ENCODE results near the gene LIN9.
"Not testable (repeated sequence)": the region's sequence is repeated elsewhere in the genome, so short reads cannot be mapped to it uniquely, and the experiment has no call there.

LIN9 gene

DNA sequence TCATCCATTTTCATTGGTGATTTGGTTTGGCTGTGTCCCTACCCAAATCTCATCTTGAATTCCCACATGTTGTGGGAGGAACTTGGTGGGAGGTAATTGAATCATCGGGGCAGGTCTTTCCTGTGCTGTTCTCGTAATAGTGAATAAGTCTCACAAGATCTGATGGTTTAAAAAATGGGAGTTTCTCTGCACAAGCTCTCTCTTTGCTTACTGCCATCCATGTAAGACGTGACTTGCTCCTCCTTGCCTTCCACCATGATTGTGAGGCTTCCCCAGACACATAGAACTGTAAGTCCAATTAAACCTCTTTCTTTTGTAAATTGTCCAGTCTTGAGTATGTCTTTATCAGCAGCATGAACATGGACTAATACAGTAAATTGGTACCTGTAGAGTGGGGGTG lies 31.1 kb upstream of the LIN9 start:
- not testable (repeated sequence) for H3K4me3 Mint-ChIP-seq

DNA sequence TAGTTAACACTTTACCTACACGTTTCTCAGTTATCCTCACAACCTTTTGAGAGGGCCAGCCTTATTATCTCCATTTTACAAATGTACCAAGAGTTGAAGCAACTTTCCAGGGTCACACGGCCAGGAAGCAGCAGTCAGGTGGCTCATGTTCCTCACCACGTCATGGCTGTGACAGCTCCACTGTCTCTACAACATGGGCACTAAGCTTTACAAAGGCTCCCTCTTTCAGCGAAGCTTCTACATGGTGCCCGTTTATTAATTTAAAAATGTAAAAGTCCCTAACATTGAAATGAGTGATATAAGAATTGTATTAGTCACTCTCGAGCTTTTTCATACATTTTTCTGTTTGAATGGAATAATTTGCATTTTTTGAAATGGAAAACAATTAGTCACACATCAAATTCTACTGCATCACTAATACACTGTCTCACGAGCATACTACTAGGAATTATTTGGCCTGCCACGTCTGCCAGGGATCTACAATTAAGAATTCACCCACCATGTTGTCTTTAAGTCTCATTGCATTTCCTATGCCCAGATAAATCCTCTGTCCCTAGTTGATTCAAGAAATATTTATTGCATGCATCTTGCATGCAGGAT lies 28.4 kb upstream of the LIN9 start:
- peaks cover 1% of the 10 kb centered on the region for H3K36me3 Mint-ChIP-seq (ENCODE audit: insufficient read depth)
- peaks cover 6% of the 10 kb centered on the region for H3K4me1 Mint-ChIP-seq
- peaks cover 18% of the 10 kb centered on the region for H3K27me3 Mint-ChIP-seq
- no peak overlapping the region for H3K4me3 Mint-ChIP-seq
- DNase-seq (ENCODE audit: low spot score in 2 of 2) (no peak), ATAC-seq (replicated peaks; ENCODE audit: extremely low read depth, poor library complexity, severe bottlenecking) (no peak)
- no peak overlapping the region for H3K27ac Mint-ChIP-seq (ENCODE audit: low read depth)
- H3K9me3 Mint-ChIP-seq, result no peaks in the 10 kb centered on the region

More for the DNA sequence above, 31.1 kb upstream of the LIN9 start:
- ATAC-seq (replicated peaks; ENCODE audit: extremely low read depth, poor library complexity, severe bottlenecking); H3K27ac Mint-ChIP-seq (ENCODE audit: low read depth); DNase-seq (ENCODE audit: low spot score in 2 of 2); H3K36me3 Mint-ChIP-seq (ENCODE audit: insufficient read depth); H3K9me3 Mint-ChIP-seq; H3K4me1 Mint-ChIP-seq: not testable (repeated sequence)
- peaks cover 18% of the 10 kb centered on the region for H3K27me3 Mint-ChIP-seq

DNA sequence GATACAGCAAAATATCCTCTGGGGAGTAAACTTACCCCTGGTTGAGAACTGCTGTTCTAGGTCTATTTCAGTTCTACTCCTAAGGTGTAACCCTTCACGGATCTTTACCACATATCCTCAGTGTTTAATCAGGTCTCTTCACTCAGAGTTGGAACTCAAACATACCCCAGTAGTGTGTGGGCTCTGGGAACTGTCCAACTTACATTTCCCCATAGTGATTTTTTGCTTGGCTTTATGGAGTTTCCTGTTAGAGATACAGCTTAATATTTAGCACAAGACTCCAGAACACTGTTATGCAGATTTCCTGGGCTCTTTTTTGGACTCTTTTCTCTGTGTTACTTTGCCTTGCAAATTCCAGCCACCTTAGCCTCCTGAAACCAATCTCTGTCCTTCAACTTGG lies 26.7 kb upstream of the LIN9 start:
- H3K27ac Mint-ChIP-seq (ENCODE audit: low read depth), result no peak overlapping the region

DNA sequence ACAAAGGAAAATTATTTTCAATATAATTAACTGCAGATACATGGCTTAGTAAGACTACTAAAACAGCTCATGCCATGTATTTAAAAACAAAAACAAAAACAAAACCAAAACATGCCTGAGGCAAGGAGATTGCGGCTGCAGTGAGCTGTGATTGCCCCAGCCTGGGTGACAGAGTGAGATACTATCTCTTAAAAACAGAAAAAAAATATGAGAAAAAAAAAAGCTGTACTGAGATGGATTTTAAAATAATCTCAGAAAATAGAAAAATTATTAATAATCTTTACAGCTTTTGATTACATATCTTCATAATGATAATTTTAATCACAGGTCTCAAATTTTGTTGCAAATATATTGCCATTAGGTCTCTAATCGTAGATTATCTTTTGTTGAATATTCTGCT lies 24.0 kb upstream of the LIN9 start:
- ATAC-seq (replicated peaks; ENCODE audit: extremely low read depth, poor library complexity, severe bottlenecking) (peak; percentile 52), DNase-seq (ENCODE audit: low spot score in 2 of 2) (no peak)
- H3K4me3 Mint-ChIP-seq, result peak overlapping the region; percentile 49
- peaks cover 3% of the 10 kb centered on the region for H3K36me3 Mint-ChIP-seq (ENCODE audit: insufficient read depth)
- H3K4me1 Mint-ChIP-seq, result peaks cover 6% of the 10 kb centered on the region
- no peaks in the 10 kb centered on the region for H3K9me3 Mint-ChIP-seq
- peak overlapping the region; percentile 29 for H3K27ac Mint-ChIP-seq (ENCODE audit: low read depth)
- no peaks in the 10 kb centered on the region for H3K27me3 Mint-ChIP-seq

More for the DNA sequence above, 26.7 kb upstream of the LIN9 start:
- peaks cover 9% of the 10 kb centered on the region for H3K27me3 Mint-ChIP-seq
- ATAC-seq (replicated peaks; ENCODE audit: extremely low read depth, poor library complexity, severe bottlenecking), result no peak
- no peaks in the 10 kb centered on the region for H3K9me3 Mint-ChIP-seq
- peaks cover 6% of the 10 kb centered on the region for H3K4me1 Mint-ChIP-seq
- DNase-seq (ENCODE audit: low spot score in 2 of 2), result no peak
- peaks cover 3% of the 10 kb centered on the region for H3K36me3 Mint-ChIP-seq (ENCODE audit: insufficient read depth)
- H3K4me3 Mint-ChIP-seq, result no peak overlapping the region

DNA sequence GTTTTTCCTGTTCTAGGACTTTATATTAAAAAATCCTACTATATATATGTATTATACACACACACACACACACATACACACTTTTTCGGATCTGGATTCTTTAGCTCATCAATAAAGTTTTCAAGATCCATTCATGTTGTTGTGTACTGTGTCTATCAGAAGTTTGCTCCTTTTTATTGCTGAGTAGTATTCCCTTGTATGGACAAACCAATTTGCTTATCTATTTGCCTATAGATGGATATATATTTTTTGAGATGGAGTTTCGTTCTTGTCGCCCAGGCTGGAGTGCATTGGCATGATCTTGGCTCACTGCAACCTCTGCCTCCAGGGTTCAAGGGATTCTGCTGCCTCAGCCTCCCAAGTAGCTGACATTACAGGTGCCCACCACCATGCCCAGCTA lies 20.3 kb upstream of the LIN9 start:
- Mint-ChIP-seq H3K4me3 (no peak overlapping the region), H3K36me3 (ENCODE audit: insufficient read depth) (peaks cover 2% of the 10 kb centered on the region), H3K27me3 (peaks cover 14% of the 10 kb centered on the region), H3K9me3 (no peaks in the 10 kb centered on the region), H3K27ac (ENCODE audit: low read depth) (no peak overlapping the region), H3K4me1 (peaks cover 6% of the 10 kb centered on the region)
- DNase-seq (ENCODE audit: low spot score in 2 of 2) (no peak), ATAC-seq (replicated peaks; ENCODE audit: extremely low read depth, poor library complexity, severe bottlenecking) (no peak)

DNA sequence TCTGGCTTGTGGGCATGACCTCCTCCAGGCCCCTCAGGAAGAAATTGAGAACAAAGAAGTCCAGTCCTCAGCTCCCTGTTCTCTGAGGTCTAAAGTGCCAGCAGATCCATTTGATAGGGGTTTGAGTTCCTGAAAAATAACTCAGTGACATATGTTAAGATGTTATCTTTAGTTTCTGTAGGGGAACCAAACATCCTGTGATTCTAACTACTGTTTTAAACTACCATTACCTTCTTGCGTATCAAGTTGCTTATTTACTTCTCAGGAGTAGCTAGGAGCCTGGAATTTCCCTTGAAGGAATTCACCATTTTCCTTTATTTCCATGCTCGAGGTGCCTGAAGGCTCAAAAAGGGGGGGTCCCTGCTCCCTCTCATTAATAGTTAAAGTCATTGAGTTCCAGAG lies 18.8 kb upstream of the LIN9 start:
- H3K4me3 Mint-ChIP-seq, result no peak overlapping the region
- no peak overlapping the region for H3K27ac Mint-ChIP-seq (ENCODE audit: low read depth)
- ATAC-seq (replicated peaks; ENCODE audit: extremely low read depth, poor library complexity, severe bottlenecking) (no peak), DNase-seq (ENCODE audit: low spot score in 2 of 2) (no peak)
- H3K36me3 Mint-ChIP-seq (ENCODE audit: insufficient read depth), result peaks cover 2% of the 10 kb centered on the region
- H3K27me3 Mint-ChIP-seq, result peaks cover 18% of the 10 kb centered on the region
- no peaks in the 10 kb centered on the region for H3K9me3 Mint-ChIP-seq
- H3K4me1 Mint-ChIP-seq, result no peaks in the 10 kb centered on the region

DNA sequence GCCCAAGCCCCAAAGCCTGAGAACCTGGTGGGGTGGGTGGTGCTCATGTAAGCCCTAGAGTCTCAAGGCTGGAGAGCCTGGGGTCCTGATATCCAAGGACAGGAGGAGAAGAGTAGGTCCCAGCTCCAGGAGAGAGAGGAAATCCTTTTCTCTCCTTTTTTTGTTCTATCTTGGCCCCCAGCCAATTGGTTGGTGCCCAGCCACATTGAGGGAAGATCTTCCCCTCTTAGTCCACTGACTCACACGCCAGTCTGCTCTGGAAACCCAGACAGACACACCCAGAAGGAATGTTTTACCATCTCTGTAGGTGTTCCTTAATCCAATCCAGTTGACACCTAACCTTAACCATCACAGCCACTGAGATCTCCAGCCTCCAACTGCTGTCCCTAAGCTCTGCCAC lies 16.2 kb upstream of the LIN9 start:
- ATAC-seq (replicated peaks; ENCODE audit: extremely low read depth, poor library complexity, severe bottlenecking), result no peak
- Mint-ChIP-seq H3K36me3 (ENCODE audit: insufficient read depth) (no peaks in the 10 kb centered on the region), H3K27me3 (peaks cover 35% of the 10 kb centered on the region), H3K4me3 (no peak overlapping the region), H3K27ac (ENCODE audit: low read depth) (no peak overlapping the region), H3K4me1 (no peaks in the 10 kb centered on the region), H3K9me3 (no peaks in the 10 kb centered on the region)
- no peak for DNase-seq (ENCODE audit: low spot score in 2 of 2)

DNA sequence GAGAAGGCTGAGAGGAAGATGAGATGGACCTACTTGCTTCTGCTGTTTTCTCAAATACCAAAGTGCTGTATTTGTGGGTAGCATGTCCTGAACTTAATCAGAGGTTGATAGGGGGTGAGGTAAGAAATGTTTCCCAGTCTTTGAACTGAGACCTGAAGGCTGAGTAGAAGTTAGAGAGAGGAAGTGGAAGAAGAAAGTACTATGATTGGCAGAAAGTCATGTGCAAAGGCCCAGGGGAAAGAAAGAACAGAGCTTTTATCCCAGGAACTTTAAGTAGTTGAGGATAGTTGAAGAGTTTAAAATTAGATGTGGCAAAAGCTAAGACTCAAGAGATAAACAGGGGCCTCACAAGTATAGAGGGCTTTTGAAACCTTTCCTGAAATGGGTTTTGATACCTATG lies 15.5 kb upstream of the LIN9 start:
- DNase-seq (ENCODE audit: low spot score in 2 of 2), result no peak
- Mint-ChIP-seq H3K9me3 (no peaks in the 10 kb centered on the region), H3K4me3 (no peak overlapping the region), H3K27me3 (peaks cover 42% of the 10 kb centered on the region), H3K27ac (ENCODE audit: low read depth) (no peak overlapping the region), H3K36me3 (ENCODE audit: insufficient read depth) (no peaks in the 10 kb centered on the region), H3K4me1 (no peaks in the 10 kb centered on the region)
- ATAC-seq (replicated peaks; ENCODE audit: extremely low read depth, poor library complexity, severe bottlenecking), result no peak

DNA sequence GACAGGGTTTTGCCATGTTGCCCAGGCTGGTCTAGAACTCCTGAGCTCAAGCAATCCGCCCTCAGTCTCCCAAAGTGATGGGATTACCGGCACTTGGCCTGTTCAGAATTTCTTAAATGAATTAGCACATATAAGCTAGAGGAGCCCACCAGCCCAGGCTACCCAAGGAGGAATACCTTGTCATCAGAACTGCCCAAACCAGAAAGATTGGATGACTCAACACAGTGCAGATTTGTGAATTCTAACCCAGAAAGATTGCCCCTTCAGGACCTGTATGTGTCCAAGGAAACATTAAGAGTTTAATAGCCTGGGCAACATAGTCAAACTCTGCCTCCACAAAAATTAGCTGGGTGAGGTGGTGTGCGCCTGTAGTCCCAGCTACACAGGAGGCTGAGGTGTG lies 14.0 kb upstream of the LIN9 start:
- no peak for ATAC-seq (replicated peaks; ENCODE audit: extremely low read depth, poor library complexity, severe bottlenecking)
- Mint-ChIP-seq H3K4me3 (no peak overlapping the region), H3K27ac (ENCODE audit: low read depth) (no peak overlapping the region), H3K36me3 (ENCODE audit: insufficient read depth) (no peaks in the 10 kb centered on the region), H3K27me3 (peaks cover 56% of the 10 kb centered on the region), H3K4me1 (no peaks in the 10 kb centered on the region), H3K9me3 (no peaks in the 10 kb centered on the region)
- DNase-seq (ENCODE audit: low spot score in 2 of 2), result no peak

DNA sequence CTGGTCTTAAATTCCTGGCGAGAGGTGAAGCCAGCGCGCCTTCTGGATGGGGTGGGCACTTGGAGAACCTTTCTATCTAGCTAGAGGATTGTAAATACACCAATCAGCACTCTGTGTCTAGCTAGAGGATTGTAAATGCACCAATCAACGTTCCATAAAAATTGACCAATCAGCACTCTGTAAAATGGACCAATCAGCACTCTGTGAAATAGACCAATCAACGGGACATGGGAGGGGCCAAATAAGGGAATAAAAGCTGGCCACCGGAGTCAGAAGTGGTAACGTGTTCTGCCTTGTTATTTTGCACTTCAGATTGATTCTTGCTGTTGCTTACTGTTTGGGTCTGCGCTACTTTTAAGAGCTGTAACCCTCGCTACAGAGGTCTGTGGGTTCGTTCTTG lies 12.0 kb upstream of the LIN9 start:
- no peak overlapping the region for H3K27ac Mint-ChIP-seq (ENCODE audit: low read depth)
- no peak for DNase-seq (ENCODE audit: low spot score in 2 of 2)
- no peak for ATAC-seq (replicated peaks; ENCODE audit: extremely low read depth, poor library complexity, severe bottlenecking)
- H3K9me3 Mint-ChIP-seq, result no peaks in the 10 kb centered on the region
- no peak overlapping the region for H3K4me3 Mint-ChIP-seq
- H3K27me3 Mint-ChIP-seq, result peaks cover 64% of the 10 kb centered on the region
- H3K4me1 Mint-ChIP-seq, result no peaks in the 10 kb centered on the region
- H3K36me3 Mint-ChIP-seq (ENCODE audit: insufficient read depth), result no peaks in the 10 kb centered on the region

DNA sequence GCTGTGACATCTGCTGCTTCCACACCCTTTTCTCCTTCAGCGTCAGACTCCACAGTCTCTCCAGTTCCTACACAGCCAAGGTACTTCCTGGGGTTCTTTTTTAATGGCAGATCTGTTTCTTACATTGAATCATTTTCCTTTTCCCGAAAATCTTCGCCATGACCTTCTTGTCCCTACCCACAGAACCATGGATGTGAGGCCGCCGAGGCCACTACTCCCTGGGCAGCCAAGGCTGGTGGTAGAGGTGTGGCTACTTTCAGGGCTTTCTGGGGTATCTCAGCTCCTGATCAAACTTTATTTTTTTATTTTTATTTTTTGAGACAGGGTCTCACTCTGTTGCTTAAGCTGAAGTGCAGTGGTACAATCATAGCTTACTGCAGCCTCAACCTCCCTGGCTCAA lies 9.5 kb upstream of the LIN9 start:
- H3K4me3 Mint-ChIP-seq, result no peak overlapping the region
- no peak for ATAC-seq (replicated peaks; ENCODE audit: extremely low read depth, poor library complexity, severe bottlenecking)
- H3K4me1 Mint-ChIP-seq, result no peaks in the 10 kb centered on the region
- no peak overlapping the region for H3K27ac Mint-ChIP-seq (ENCODE audit: low read depth)
- DNase-seq (ENCODE audit: low spot score in 2 of 2), result no peak
- no peaks in the 10 kb centered on the region for H3K36me3 Mint-ChIP-seq (ENCODE audit: insufficient read depth)
- no peaks in the 10 kb centered on the region for H3K9me3 Mint-ChIP-seq
- H3K27me3 Mint-ChIP-seq, result peaks cover 52% of the 10 kb centered on the region

DNA sequence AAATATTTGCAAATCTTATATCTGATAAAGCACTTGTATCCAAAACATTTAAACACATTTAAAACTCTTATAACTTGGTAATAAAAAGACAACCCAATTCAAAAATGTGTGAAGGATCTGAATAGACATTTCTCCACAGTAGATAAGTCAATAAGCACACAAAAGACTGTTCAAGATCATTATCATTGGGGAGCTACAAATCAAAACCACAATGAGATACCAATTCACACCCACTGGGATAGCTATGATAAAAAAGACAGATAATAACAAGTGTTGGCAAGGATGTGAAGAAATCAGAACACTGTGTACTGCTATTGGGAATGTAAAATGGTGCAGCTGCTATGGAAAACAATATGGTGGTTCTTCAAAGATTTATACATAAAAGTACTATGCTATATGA lies 5.1 kb upstream of the LIN9 start:
- H3K4me3 Mint-ChIP-seq, result no peak overlapping the region
- no peak for ATAC-seq (replicated peaks; ENCODE audit: extremely low read depth, poor library complexity, severe bottlenecking)

DNA sequence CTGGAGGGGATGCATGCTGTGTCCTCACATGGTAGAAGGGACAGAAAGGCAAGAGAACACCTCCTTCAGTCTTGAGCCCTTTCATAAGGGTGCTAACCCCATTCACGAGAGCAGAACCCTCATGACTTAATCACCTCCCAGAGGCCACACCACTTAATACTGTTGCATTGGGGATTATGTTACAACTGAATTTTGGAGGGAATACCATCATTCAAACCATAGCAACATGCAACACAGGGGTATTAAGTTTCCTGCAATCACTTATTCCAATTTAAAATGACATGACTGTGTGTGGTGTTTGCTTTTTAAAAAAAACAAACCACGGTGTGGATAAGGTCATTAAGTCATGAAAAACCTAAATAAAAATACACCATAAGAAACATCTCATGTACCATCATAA lies 3.1 kb upstream of the LIN9 start:
- peaks cover 12% of the 10 kb centered on the region for H3K27me3 Mint-ChIP-seq
- H3K9me3 Mint-ChIP-seq, result no peaks in the 10 kb centered on the region
- H3K36me3 Mint-ChIP-seq (ENCODE audit: insufficient read depth), result no peaks in the 10 kb centered on the region
- DNase-seq (ENCODE audit: low spot score in 2 of 2), result no peak
- H3K4me1 Mint-ChIP-seq, result peaks cover 7% of the 10 kb centered on the region
- no peak overlapping the region for H3K4me3 Mint-ChIP-seq
- ATAC-seq (replicated peaks; ENCODE audit: extremely low read depth, poor library complexity, severe bottlenecking), result no peak
- no peak overlapping the region for H3K27ac Mint-ChIP-seq (ENCODE audit: low read depth)

More for the DNA sequence above, 5.1 kb upstream of the LIN9 start:
- no peaks in the 10 kb centered on the region for H3K4me1 Mint-ChIP-seq
- peaks cover 24% of the 10 kb centered on the region for H3K27me3 Mint-ChIP-seq
- no peaks in the 10 kb centered on the region for H3K9me3 Mint-ChIP-seq
- no peaks in the 10 kb centered on the region for H3K36me3 Mint-ChIP-seq (ENCODE audit: insufficient read depth)
- no peak for DNase-seq (ENCODE audit: low spot score in 2 of 2)
- H3K27ac Mint-ChIP-seq (ENCODE audit: low read depth), result no peak overlapping the region

DNA sequence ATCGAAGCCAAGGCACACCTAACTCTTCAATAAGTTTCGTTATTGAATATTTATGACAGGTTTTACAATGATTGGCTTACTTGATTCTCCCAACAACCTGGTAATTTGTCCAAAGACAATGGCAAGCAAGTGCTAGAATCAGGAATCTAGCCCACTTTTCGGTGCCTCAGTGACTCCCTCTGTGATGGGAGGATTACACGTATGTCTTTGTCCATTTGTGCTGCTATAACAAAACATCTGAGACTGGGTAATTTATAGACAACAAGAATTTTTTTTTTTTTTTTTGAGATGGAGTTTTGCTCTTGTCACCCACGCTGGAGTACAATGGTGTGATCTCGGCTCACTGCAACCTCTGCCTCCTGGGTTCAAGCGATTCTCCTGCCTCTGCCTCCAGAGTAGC lies 2.4 kb upstream of the LIN9 start:
- ATAC-seq (replicated peaks; ENCODE audit: extremely low read depth, poor library complexity, severe bottlenecking) (no peak), DNase-seq (ENCODE audit: low spot score in 2 of 2) (no peak)
- Mint-ChIP-seq H3K4me3 (no peak overlapping the region), H3K4me1 (peaks cover 7% of the 10 kb centered on the region), H3K9me3 (no peaks in the 10 kb centered on the region), H3K27me3 (peaks cover 10% of the 10 kb centered on the region), H3K27ac (ENCODE audit: low read depth) (no peak overlapping the region), H3K36me3 (ENCODE audit: insufficient read depth) (no peaks in the 10 kb centered on the region)

Measured in central memory CD8-positive, alpha-beta T cell (primary cell).